ENCODE data around the gene CAPS.

Gene CAPS

GRCh38 chr19:5908773-5909442 lies 5.1 kb upstream of the CAPS start:
- DNase-seq (ENCODE audit: low read depth, low spot score), result no peak

GRCh38 chr19:5910638-5910907 lies 3.5 kb upstream of the CAPS start:
- no peak for DNase-seq (ENCODE audit: low read depth, low spot score)

GRCh38 chr19:5911366-5911765 lies 2.7 kb upstream of the CAPS start:
- no peak for DNase-seq (ENCODE audit: low read depth, low spot score)

- no peak for DNase-seq (ENCODE audit: low read depth, low spot score)
Observed at GRCh38 chr19:5914358-5914774, 312 bp downstream of the CAPS start.

GRCh38 chr19:5914946-5915781 lies 1.1 kb downstream of the CAPS start:
- no peak for DNase-seq (ENCODE audit: low read depth, low spot score)

GRCh38 chr19:5915782-5916165 lies 1.7 kb downstream of the CAPS start:
- no peak for DNase-seq (ENCODE audit: low read depth, low spot score)

GRCh38 chr19:5916181-5916708 lies 2.2 kb downstream of the CAPS start:
- no peak for DNase-seq (ENCODE audit: low read depth, low spot score)

DNA sequence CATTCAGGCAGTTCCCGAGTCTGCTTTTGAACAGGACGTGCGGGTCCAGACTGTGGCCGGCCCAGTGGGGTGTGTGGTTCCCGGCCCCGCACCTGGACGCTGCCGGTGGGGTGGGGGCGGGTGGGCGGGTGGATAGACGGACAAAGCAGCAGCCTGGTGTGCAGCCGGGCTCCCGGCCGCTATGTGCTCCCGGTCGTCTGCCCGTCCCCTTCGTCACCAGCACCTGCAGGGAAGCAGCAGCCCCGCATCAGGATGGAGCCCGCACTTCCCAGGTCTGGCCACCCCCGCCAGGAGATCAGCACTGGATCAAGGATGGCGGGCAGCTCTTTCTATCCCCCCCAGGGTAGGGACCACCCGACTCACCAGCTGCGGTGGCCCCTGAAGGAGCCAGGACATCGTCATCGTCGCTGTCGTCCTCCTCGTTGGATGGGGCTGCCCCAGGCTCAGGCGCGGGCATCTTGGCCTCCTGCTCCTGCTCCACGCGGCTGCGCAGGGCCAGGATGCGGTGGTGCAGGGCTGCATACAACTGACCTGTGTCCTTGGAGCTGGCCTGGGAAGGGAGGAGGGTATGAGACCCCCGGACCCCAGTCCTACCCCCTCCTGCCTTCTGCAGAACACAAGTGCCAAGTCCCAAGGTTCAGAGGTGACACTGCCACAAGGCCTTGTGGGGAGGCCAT lies 3.5 kb downstream of the CAPS start:
- DNase-seq (ENCODE audit: low read depth, low spot score), result no peak

GRCh38 chr19:5918463-5919079 lies 4.5 kb downstream of the CAPS start:
- DNase-seq (ENCODE audit: low read depth, low spot score), result no peak

DNA sequence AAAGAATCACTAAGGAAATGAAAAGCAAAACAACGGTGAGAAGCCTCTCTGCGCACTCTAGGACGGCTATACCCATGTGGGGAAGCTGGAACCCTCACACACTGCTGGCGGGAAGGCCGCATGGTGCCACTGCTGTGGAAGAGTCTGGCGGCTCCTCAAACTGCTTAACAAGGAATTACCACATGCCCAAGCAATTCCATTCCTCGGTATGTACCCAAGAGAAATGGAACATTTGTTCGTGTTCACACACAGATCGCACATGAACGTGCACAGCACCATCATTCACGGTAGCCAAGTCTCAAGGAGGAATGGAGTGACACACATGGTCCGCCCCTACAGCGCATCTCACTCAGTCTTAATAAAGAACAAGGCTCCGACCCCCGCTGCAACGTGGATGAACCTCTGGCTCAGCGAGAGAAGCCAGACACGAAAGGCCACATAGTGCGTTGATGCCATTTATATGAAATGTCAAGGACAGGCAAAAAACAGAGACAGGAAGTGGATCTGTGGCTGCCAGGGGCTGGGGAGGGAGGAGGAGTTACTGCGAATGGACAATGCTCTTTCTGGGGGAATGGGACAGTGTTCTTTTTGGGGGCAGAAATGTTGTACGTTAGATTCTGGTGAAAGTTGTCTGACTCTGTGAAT lies 7.6 kb downstream of the CAPS start:
- no peak for DNase-seq (ENCODE audit: low read depth, low spot score)

DNA sequence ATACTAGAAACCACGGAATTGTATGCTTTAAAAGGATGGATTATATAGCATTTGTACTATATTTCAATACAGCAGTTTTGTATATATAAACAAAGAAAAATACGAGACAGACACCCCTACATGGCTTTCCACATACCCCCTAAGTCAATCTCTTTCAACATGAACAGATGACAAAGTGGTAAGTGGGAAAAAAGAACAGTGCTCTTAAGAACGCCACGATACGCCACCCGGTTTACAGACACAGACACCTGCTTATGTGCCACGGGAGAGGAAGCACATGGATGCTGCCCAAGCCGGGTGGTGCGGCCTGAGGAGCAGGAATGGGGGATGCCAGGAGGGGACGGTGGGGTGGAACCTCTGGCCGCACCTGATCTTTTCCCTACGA lies 8.1 kb downstream of the CAPS start:
- DNase-seq (ENCODE audit: low read depth, low spot score), result no peak

DNA sequence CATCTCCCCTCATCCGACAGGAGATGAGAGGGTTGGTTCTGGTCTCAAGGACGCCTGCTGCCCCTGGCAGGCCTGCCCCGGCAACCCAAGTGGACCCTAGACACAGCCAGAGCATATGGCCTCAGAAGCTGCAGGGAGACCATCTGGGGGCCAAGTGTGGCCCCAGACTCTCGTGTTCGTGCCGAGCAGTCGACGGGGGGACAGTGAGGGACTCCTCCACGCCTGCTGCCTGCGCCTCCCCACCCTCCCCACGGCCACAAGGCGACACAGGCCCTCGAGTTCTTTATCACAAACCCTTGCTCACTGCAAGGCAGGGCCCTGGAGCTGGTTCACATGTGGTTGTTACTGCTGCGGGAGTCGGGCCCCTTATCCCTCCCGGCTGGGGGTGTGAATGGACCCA lies 9.3 kb downstream of the CAPS start:
- no peak for DNase-seq (ENCODE audit: low read depth, low spot score)

DNA sequence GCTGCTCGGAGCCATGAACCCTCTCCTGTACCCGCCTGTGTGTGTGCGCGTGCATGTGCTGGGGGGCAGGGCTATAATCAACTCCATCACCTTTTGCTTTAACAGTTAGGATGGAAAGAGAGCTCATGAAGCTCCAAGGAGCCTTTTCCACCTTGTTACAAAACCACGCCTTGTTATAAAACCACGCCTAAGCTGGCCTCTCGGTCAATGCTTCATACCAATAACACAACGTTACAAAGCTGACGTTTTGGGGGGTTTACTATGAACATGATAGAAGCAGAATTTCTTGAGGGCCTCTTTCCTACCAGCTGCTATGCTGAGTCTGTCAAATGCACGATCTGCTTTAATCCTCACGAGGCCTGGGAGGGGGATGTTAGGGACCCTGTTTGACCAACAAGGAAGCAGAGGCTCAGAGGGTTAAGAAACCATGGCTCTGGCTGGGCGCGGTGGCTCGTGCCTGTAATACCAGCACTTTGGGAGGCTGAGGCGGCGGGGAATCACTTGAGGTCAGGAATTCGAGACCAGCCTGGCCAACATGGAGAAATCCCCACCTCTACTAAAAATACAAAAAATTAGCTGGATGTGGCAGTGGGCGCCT lies 11.9 kb downstream of the CAPS start:
- no peak for DNase-seq (ENCODE audit: low read depth, low spot score)

DNA sequence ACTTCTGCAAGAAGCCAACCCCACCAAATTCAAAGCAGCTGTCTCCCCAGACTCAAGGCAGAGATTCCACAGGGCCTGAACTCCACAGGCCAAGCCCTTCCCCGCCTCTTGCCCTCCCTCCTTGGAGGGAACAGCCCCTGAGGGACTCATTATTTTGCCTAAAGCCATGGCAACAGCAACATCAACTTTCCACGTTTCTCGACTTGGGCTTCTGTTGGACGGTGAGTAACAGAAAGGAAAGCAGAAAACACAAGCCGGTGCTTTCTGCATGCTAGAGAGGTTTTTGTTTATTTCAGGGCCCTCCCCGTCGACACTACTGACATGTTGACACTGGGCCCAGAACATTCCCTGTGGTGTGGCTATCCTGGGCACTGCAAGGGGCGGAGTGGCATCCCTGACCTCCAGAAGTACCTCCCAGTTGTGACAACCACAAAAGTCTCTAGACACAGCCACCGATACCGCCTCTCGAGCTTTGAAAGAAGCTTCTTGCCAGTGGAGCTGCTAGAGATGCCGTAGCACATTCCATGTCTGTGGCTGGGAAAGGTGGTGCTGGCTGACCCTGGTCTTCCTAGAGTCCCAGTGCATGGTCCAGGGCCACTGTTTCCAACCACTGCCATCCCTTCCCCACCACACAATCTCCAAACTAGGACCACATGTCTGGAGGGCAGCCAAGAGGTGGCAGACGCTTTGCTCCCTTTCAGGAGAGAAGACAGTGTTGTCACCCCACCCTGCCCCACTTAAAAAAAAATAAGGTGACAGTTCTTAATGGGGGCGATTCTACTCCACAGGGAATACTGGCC lies 12.8 kb downstream of the CAPS start:
- DNase-seq (ENCODE audit: low read depth, low spot score), result no peak

DNA sequence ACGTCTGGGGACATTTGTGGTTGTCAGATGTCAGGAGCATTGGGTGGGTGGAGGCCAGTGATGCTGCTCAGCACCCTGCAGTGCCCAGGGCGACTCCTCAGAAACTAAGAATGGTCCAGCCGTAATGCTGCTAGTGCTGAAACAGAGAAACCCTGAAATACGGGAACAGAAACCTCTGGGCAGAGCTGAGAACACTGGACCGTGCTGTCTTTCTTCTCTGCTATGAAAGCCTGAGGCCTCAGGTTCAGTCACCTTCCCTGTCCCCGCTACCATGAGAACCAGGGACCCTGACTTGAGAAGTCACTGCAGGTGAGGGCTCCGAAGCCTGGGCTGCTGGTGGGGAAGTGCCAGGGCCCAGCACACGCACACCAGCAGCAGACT lies 13.4 kb downstream of the CAPS start:
- DNase-seq (ENCODE audit: low read depth, low spot score), result no peak

GRCh38 chr19:5929179-5929578 lies 15.1 kb downstream of the CAPS start:
- DNase-seq (ENCODE audit: low read depth, low spot score), result no peak

DNA sequence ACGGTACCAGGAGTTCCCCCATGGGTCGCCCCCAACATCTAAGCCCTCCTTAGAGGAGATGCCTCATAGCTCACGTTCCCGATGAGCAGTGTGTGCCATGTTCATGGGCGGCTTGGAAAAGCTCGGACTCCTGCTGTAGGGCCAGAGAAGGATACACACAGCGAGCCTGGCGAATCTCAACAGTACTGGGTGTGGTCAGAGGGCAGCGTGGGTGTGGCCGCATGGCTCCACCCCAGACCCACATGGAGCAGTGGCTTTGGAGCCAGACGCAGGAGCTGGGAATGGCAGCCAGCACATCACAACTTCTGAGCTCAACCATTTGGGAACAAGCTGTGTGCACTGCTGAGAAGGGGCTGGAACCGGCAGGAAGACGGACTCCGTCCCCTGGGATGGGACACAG lies 15.6 kb downstream of the CAPS start:
- DNase-seq (ENCODE audit: low read depth, low spot score), result no peak

GRCh38 chr19:5931251-5931650 lies 17.2 kb downstream of the CAPS start:
- no peak for DNase-seq (ENCODE audit: low read depth, low spot score)

DNA sequence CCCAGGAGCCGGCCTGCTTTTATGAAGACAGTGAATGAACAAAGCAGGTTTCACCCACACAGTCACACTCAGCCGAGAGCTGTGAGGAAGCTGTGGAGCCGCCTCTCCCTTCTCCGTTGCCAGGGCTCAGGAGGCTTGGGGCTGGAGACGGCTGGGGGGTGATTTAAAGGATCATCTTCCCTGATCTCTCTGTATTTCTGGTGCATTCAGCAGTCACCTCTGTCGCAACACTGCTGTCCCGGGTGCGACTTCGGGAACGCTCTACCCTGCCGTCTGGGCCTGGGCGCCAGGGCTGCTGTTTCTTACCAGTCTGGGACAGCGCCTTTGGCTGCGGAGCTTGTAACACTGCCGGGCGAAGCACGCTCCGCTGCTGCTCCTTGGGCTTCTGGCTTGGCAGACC lies 18.1 kb downstream of the CAPS start:
- DNase-seq (ENCODE audit: low read depth, low spot score), result no peak

GRCh38 chr19:5932609-5933262 lies 18.7 kb downstream of the CAPS start:
- DNase-seq (ENCODE audit: low read depth, low spot score), result no peak

Measured in iPS DF 19.7 (cell line).